HG03342 (cell line): ENCODE data around the gene CCSER1.
"Not testable (repeated sequence)": the region's sequence is repeated elsewhere in the genome, so short reads cannot be mapped to it uniquely, and the experiment has no call there.

ENCODE experiments used
- ATAC-seq: cut with Tn5 transposase; IDR thresholded peaks from one replicate; pipeline ENCODE4 v1.9.1; 2021; ENCODE audit warnings: mild to moderate bottlenecking, moderate library complexity; ENCODE audit not compliant: unreplicated experiment

The CCSER1 gene

GRCh38 chr4:91226867-91227266, 1099.7 kb downstream of the CCSER1 start:
- no peak for ATAC-seq

GRCh38 chr4:91228659-91229058, 1101.5 kb downstream of the CCSER1 start:
- ATAC-seq: no peak

GRCh38 chr4:91233164-91233563, 1106.0 kb downstream of the CCSER1 start:
- ATAC-seq: no peak

GRCh38 chr4:91243132-91243531, 1115.9 kb downstream of the CCSER1 start:
- no peak for ATAC-seq

GRCh38 chr4:91256043-91256442, 1128.8 kb downstream of the CCSER1 start:
- ATAC-seq: no peak

- no peak for ATAC-seq
Measured at GRCh38 chr4:91256751-91257150, 1129.6 kb downstream of the CCSER1 start.

GRCh38 chr4:91257721-91258120, 1130.5 kb downstream of the CCSER1 start:
- no peak for ATAC-seq

GRCh38 chr4:91258326-91258725, 1131.1 kb downstream of the CCSER1 start:
- ATAC-seq: no peak

GRCh38 chr4:91267543-91267942, 1140.3 kb downstream of the CCSER1 start:
- ATAC-seq: no peak

GRCh38 chr4:91268481-91268880, 1141.3 kb downstream of the CCSER1 start:
- not testable (repeated sequence) for ATAC-seq

- ATAC-seq: no peak
Measured at GRCh38 chr4:91268913-91269312, 1141.7 kb downstream of the CCSER1 start.

GRCh38 chr4:91279899-91280298, 1152.7 kb downstream of the CCSER1 start:
- no peak for ATAC-seq

- ATAC-seq: no peak
Measured at GRCh38 chr4:91280551-91281290, 1153.5 kb downstream of the CCSER1 start.

- no peak for ATAC-seq
Measured at GRCh38 chr4:91282217-91282616, 1155.0 kb downstream of the CCSER1 start.

- no peak for ATAC-seq
Measured at GRCh38 chr4:91283726-91284230, 1156.6 kb downstream of the CCSER1 start.

GRCh38 chr4:91284480-91284879, 1157.3 kb downstream of the CCSER1 start:
- ATAC-seq: no peak

- ATAC-seq: no peak
Measured at GRCh38 chr4:91285487-91285886, 1158.3 kb downstream of the CCSER1 start.

GRCh38 chr4:91288702-91289311, 1161.6 kb downstream of the CCSER1 start:
- no peak for ATAC-seq

- ATAC-seq: no peak
Measured at GRCh38 chr4:91298156-91298700, 1171.0 kb downstream of the CCSER1 start.

- ATAC-seq: no peak
Measured at GRCh38 chr4:91298824-91299223, 1171.6 kb downstream of the CCSER1 start.

GRCh38 chr4:91302120-91302519, 1174.9 kb downstream of the CCSER1 start:
- no peak for ATAC-seq

- ATAC-seq: no peak
Measured at GRCh38 chr4:91304292-91304691, 1177.1 kb downstream of the CCSER1 start.
